HG03432 (cell line): ENCODE results near the gene EWSR1.

Source experiments
- ATAC-seq: cut with Tn5 transposase; IDR thresholded peaks from one replicate; pipeline ENCODE4 v1.9.1; 2021; ENCODE audit warnings: mild to moderate bottlenecking, moderate library complexity; ENCODE audit not compliant: unreplicated experiment

EWSR1 gene

GRCh38 chr22:29315286-29316140 lies 47.4 kb downstream of the EWSR1 start, which contains the start of gene RASL10A:
Gene RASL10A (minus strand): TSS chr22:29315697. CDS start chr22:29315246, 451 bp downstream.
- no peak for ATAC-seq

- no peak for ATAC-seq
These were observed 48.2 kb downstream of the EWSR1 start for GRCh38 chr22:29316141-29316828.

GRCh38 chr22:29317827-29318454 lies 49.9 kb downstream of the EWSR1 start:
- no peak for ATAC-seq

GRCh38 chr22:29319072-29319471 lies 51.0 kb downstream of the EWSR1 start:
- no peak for ATAC-seq

GRCh38 chr22:29320546-29320945 lies 52.5 kb downstream of the EWSR1 start:
- ATAC-seq = no peak

- no peak for ATAC-seq
These were observed 55.6 kb downstream of the EWSR1 start for GRCh38 chr22:29323641-29324040.

DNA sequence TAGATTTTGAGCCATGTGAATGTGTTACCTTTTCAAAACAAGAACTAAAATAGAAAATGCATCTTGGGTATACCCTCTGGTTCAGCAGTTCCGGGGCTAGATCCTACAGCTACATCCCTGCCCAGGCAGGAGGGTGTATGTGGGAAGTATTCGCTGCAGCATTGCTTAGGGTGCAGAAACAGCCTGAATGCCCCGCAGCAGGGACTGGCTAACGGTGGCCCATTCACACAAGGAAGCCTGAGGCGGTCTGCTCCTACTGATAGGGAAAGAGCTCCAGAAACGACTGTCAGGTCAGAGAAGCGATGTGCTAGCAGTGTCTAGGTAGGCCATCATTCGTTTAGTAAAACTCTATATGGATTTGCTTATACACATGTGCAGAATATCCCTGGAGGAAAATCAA lies 57.3 kb downstream of the EWSR1 start:
- no peak for ATAC-seq

GRCh38 chr22:29325785-29326315 lies 57.8 kb downstream of the EWSR1 start:
- ATAC-seq = no peak

DNA sequence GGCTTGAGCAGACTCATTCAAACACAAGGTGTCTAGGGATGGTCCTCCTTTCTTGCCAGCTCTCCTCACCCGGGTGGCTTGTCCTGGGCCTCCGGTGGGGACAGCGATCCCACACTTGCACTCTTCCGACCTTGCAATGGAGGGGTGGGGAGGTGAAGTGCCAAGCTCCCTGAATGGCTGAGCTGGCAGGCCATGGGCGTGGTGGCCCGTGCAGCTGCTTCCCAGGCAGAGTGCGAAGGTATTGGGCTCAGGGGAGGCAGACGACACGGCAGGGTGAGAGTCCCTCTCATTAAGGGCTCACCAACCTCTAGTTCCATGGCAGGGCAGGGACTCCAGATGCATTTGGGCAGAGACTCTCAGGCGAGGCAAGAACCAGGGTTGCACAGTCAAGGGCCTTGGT lies 58.4 kb downstream of the EWSR1 start:
- ATAC-seq = no peak

GRCh38 chr22:29327089-29327764 lies 59.2 kb downstream of the EWSR1 start:
- ATAC-seq = no peak

GRCh38 chr22:29328055-29328454 lies 60.0 kb downstream of the EWSR1 start:
- ATAC-seq = no peak

- no peak for ATAC-seq
These were observed 60.8 kb downstream of the EWSR1 start for GRCh38 chr22:29328566-29329500.

DNA sequence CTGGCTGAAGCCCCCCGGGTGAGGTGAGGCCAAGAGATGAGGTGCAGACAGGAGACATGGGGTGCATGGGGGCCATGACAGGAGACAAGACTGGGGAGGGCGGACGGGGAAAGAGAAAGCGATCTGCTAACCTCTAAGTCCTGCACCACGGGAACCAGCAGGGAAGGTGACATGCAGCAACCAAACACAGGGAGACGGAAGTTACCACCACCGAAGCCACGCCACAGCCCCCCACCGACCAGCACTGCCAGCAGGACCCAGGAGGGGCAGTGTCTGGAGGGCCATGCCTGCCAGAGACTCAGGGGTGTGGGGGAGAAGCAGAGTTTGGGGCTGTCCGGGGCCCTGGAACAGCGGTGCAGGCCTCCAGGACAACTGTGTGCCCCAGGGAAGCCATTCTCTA lies 61.5 kb downstream of the EWSR1 start:
- no peak for ATAC-seq

DNA sequence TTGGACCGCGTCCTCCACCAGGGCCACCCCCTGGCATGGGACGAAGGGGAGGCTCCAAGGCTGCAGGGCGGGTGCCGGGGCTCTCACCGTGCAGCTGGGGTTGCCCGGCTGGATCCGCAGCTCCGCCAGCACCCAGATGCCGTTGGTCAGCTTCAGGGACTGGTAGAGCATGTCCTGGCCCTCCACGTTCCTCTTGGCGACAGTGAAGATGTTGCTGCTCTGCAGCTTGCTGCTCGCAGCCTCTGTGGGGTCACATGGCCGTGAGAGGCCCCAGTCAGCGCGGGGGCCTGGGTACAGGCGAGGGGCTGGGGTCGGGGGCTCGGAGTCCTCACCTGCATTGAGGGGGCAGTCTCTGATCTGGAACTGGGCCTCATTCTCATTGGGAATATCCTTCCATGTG lies 62.2 kb downstream of the EWSR1 start:
- no peak for ATAC-seq

DNA sequence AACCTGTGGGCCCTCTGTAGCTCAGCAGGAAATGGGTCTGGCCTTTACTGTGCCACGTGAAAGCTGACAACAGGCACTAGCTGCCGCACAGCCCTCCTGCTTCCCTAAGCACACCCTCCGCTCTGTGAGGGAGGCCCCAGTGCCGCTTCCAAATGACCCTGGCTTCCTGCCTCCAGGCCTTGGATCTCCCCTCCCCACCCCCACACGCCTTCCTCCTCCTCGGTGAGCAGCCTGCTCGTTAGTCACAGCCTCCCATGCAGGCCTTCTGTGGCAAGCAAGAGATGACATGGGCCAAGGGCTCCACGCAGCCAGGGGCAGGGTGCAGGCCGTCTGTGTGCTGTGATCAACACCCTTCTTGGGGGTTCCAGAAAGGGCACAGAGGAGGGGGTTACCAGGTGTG lies 62.7 kb downstream of the EWSR1 start:
- no peak for ATAC-seq

DNA sequence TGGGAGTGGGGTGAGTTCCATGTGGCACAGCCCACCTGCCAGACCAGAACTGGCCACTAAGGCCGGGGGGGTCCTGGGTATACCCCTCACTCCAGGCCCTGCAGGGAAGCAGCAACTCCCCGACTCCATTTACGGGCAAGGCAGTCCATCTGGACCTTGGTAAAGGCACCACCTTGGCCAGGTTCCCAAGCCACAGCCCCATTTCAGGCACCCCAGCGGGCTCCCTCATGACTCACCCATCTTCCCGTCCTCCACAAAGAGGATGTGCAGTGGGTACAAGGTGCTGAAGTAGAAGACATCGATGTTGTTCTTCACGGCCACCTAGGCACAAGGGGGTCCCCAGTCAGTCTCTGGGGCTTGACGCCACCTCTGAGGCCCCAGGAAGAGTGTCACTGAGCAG lies 63.1 kb downstream of the EWSR1 start:
- ATAC-seq = no peak

DNA sequence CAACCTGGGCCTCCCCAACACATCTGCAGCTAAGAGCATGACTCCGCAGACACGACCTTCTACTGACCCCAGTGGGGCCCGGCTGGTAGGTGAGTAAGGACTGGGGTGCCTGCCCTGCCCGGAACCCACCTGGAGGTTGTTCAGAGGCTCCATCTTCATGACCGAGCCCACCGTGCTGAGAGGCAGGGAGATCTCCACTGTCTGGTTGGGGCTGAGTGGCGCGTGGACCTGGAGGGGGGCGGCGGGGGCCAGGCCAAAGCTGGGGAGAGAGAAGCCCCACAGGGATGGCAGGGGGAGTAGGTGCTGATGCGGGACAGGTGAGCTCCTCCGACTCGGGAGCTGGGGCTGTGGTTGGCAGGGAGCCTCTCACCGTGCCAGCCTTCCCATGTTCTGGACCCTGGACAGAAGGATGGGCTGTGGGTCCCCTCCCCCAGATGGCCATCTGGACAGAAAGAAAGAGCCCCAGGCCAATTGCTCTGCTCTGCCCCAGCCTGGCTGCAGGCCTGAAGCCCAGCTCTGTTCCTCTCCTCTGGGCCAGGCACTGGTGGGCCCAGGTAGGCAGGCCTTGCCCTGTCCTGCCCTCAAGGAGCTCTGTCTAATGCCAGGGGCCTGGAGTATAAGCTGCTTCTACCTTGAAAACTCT lies 63.7 kb downstream of the EWSR1 start:
- no peak for ATAC-seq

DNA sequence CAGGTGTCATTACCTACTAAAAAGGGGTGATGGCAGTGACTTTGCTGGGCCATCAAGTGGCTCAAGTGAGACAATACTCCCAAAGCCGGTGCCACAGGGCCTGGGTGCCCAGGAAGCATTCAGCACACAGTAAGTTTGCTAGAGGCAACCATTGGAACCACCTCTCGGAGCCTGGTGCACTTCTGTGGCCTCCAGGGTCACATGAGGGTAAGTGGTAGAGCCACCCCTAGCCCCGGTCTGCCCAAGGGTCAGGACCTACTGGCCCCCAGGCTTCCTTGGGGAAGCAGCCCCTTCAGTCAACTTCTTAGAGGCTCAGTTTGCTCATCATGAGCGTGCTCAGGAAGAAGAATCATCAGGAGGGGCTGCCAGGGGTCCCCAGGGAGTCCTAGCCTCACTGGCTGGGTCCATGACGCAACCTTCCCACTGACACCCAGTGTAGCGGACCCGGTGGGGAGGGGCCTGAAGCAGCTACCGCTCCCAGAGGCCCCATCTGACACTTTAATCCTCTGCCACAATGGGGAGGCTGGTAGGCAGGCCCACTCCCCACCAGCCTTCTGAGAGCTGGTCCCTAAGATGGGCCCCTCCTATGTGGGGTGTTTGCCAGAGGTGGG lies 64.9 kb downstream of the EWSR1 start:
- no peak for ATAC-seq

DNA sequence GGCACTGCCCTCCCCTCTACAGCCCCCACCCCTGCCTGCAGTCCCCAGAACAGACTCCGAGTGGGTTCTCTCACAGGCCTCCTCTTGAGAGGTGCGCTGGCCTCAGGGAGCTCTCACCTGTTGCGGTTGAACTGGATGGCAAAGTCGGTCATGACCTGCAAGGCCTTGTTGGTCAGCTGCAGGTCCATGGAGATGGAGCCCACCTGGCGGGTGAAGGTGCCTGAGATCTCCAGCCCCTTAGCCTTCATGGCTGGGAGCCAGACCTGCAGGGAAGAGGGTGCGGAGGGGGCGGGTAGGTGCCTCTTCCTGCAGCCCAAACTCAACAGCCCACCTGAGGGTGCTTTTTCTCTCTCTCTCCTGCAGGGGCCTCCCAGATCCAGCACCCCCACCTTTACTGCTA lies 66.1 kb downstream of the EWSR1 start:
- no peak for ATAC-seq
